Keratinocyte (primary cell): ENCODE data around the gene IRF2BP1. TPM values are rescaled to one million over a fixed set of nuclear protein-coding genes. Genes with fewer than 3 reads are reported as not detected.

Source experiments
- DNase-seq: peaks from one replicate; pipeline ENCODE4 v3.0.0-alpha.2; 2011; ENCODE audit warnings: low read depth, missing footprints, low spot score
- FAIRE-seq: peaks from 2 replicates; lab custom pipeline; 2011; peaks lifted over from hg19 to GRCh38; lab: Jason Lieb, UNC
- H2AFZ ChIP-seq: 2 replicates; pipeline ENCODE4 v1.6.0; 2012; ENCODE audit warnings: low read length, control low read depth, inconsistent platforms; ENCODE audit not compliant: control insufficient read depth
- H3K27ac ChIP-seq: 2 replicates; pipeline ENCODE4 v1.5.1; 2011; ENCODE audit warnings: low read length; ENCODE audit not compliant: control insufficient read depth, insufficient read depth
- H3K27me3 ChIP-seq: 3 replicates; pipeline ENCODE4 v1.6.0; 2011; ENCODE audit warnings: low read length; ENCODE audit not compliant: control insufficient read depth, insufficient read depth; ENCODE audit errors: extremely low read depth
- H3K36me3 ChIP-seq, 2 experiments: 2 replicates in 1 of 2; 3 replicates in 1 of 2; pipeline ENCODE4 v1.5.1; 2011; ENCODE audit warnings: low read length in 2 of 2, mild to moderate bottlenecking in 1 of 2; ENCODE audit not compliant: control insufficient read depth in 2 of 2, insufficient read depth in 2 of 2; ENCODE audit errors: extremely low read depth in 1 of 2
- H3K4me1 ChIP-seq: 3 replicates; pipeline ENCODE4 v1.5.1; 2011; ENCODE audit warnings: low read length; ENCODE audit not compliant: control insufficient read depth, insufficient read depth; ENCODE audit errors: extremely low read depth
- H3K4me2 ChIP-seq: 3 replicates; pipeline ENCODE4 v1.6.0; 2011; ENCODE audit warnings: low read depth, low read length; ENCODE audit not compliant: control insufficient read depth, insufficient read depth; ENCODE audit errors: extremely low read depth
- H3K4me3 ChIP-seq, 3 experiments: fragments of 200-600 bp in 1 of 3; sonication (generic) in 1 of 3; 2 replicates in 2 of 3; 3 replicates in 1 of 3; pipeline ENCODE4 v1.5.1; 2011 to 2016; ENCODE audit warnings: low read length in 3 of 3, mild to moderate bottlenecking in 3 of 3, control low read depth in 2 of 3, inconsistent platforms in 1 of 3, low read depth in 1 of 3, mixed read lengths in 1 of 3, mixed run types in 1 of 3, moderate library complexity in 1 of 3; ENCODE audit not compliant: control insufficient read depth in 2 of 3, insufficient read depth in 2 of 3; ENCODE audit errors: extremely low read depth in 1 of 3
- H3K79me2 ChIP-seq: 2 replicates; pipeline ENCODE4 v1.6.0; 2012; ENCODE audit warnings: low read length; ENCODE audit not compliant: control insufficient read depth, insufficient read depth
- H3K9ac ChIP-seq: 3 replicates; pipeline ENCODE4 v1.6.0; 2011; ENCODE audit warnings: low read length; ENCODE audit not compliant: control insufficient read depth, insufficient read depth; ENCODE audit errors: extremely low read depth
- H3K9me1 ChIP-seq: 3 replicates; pipeline ENCODE4 v1.6.0; 2011; ENCODE audit warnings: low read length; ENCODE audit not compliant: control insufficient read depth, insufficient read depth; ENCODE audit errors: extremely low read depth
- H3K9me3 ChIP-seq: 2 replicates; pipeline ENCODE4 v1.5.1; 2012; ENCODE audit warnings: low read depth, low read length; ENCODE audit not compliant: control insufficient read depth
- H4K20me1 ChIP-seq: 3 replicates; pipeline ENCODE4 v1.6.0; 2011; ENCODE audit warnings: low read length; ENCODE audit not compliant: control insufficient read depth, insufficient read depth; ENCODE audit errors: extremely low read depth
- EZH2 ChIP-seq: IDR thresholded peaks from one replicate; pipeline ENCODE4 v1.6.1; 2012; ENCODE audit warnings: inconsistent platforms, mild to moderate bottlenecking, low read length, moderate library complexity
- dilution Hi-C: fragments of 300-500 bp; cut with MboI; formaldehyde crosslinking; loops from one replicate; pipeline ENCODE4 v1.7.0; 2020; ENCODE audit warnings: low sequenced_read_pairs; ENCODE audit not compliant: extremely low pct_ligation_motif_present
- polyA plus RNA-seq, 5 experiments: library from polyadenylated mRNA; depleted of rRNA in 3 of 5; stranded (reverse) in 3 of 5; stranded (forward) in 1 of 5; unstranded in 1 of 5; fragments of >200 nt; gene quantifications; 1 replicate in 1 of 5; 2 replicates in 3 of 5; 3 replicates in 1 of 5; pipeline versions ENCODE4 v1.2.1 to v1.2.3, GENCODE V29; 2011 to 2012; ENCODE audit warnings: missing spikeins in 2 of 5, low read depth in 1 of 5, low replicate concordance in 1 of 5
- TF ChIP-seq, protein P1 (sequence below), 3 experiments: IDR thresholded peaks in 1 of 3; conservative IDR thresholded peaks in 1 of 3; optimal IDR thresholded peaks in 1 of 3; 2 replicates in 2 of 3; 3 replicates in 1 of 3; pipeline versions ENCODE3 to v1.5.1; 2011; ENCODE audit warnings: low read length in 3 of 3, mild to moderate bottlenecking in 3 of 3, moderate library complexity in 2 of 3, control low read depth in 1 of 3, inconsistent platforms in 1 of 3; ENCODE audit not compliant: insufficient read depth in 2 of 3; ENCODE audit errors: extremely low read depth in 1 of 3

Gene IRF2BP1
- polyA plus RNA-seq, 1 donor (not counting 4 experiments of a cell fraction or from before 2014, with no cell fraction given), result 1.7 TPM

DNA sequence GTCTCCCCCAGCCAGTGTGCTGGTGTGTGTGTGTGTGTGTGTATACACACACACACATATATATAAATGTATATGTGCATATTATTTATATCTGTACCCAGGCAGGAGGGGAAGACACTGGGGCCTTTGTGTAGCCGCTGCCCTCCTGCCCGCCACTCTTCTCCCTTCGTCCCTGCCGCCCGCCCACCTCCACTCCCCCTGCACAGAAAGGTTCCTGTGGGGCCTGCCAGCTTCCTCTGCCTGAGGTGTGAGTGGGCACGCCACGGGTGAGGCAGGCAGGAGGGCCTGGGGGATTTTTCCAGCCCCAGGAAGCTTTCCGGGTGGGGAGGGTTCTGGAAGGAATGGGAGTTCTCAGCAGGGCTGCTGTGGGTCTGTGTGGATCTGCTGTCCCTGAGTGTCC, 6.9 kb downstream of the IRF2BP1 start:
- Histone ChIP-seq H3K4me1 (peaks cover 8% of the 10 kb centered on the region), H3K27me3 (peaks cover 23% of the 10 kb centered on the region), H4K20me1 (no peaks in the 10 kb centered on the region), H2AFZ (no peak overlapping the region), H3K4me2 (no peak overlapping the region), H3K79me2 (no peaks in the 10 kb centered on the region), H3K27ac (no peak overlapping the region), H3K4me3 (no peak overlapping the region), H3K36me3 (no peaks in the 10 kb centered on the region), H3K9ac (no peak overlapping the region), H3K9me1 (no peaks in the 10 kb centered on the region), H3K9me3 (no peaks in the 10 kb centered on the region)
- FAIRE-seq, result no peak
- dilution Hi-C loops, result no loop called here
- no peak for DNase-seq
- no peak for TF ChIP-seq EZH2
- TF ChIP-seq, protein P1, sequence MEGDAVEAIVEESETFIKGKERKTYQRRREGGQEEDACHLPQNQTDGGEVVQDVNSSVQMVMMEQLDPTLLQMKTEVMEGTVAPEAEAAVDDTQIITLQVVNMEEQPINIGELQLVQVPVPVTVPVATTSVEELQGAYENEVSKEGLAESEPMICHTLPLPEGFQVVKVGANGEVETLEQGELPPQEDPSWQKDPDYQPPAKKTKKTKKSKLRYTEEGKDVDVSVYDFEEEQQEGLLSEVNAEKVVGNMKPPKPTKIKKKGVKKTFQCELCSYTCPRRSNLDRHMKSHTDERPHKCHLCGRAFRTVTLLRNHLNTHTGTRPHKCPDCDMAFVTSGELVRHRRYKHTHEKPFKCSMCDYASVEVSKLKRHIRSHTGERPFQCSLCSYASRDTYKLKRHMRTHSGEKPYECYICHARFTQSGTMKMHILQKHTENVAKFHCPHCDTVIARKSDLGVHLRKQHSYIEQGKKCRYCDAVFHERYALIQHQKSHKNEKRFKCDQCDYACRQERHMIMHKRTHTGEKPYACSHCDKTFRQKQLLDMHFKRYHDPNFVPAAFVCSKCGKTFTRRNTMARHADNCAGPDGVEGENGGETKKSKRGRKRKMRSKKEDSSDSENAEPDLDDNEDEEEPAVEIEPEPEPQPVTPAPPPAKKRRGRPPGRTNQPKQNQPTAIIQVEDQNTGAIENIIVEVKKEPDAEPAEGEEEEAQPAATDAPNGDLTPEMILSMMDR (optimal IDR thresholded peaks at IDR 0.05 in 1 of 3, IDR thresholded peaks at IDR 0.05 in 1 of 3, conservative IDR thresholded peaks at IDR 0.05 in 1 of 3; ENCODE audit: extremely low read depth in 1 of 3, insufficient read depth in 2 of 3, low read length in 3 of 3), result no peak

- DNase-seq, result no peak
- H3K9ac ChIP-seq, result no peak overlapping the region
- TF ChIP-seq, protein P1 (optimal IDR thresholded peaks at IDR 0.05 in 1 of 3, IDR thresholded peaks at IDR 0.05 in 1 of 3, conservative IDR thresholded peaks at IDR 0.05 in 1 of 3; ENCODE audit: extremely low read depth in 1 of 3, insufficient read depth in 2 of 3, low read length in 3 of 3), result no peak
- no peak for TF ChIP-seq EZH2
- H3K9me3 ChIP-seq, result no peaks in the 10 kb centered on the region
- no peak overlapping the region for H3K4me3 ChIP-seq
- H3K9me1 ChIP-seq, result no peaks in the 10 kb centered on the region
- H4K20me1 ChIP-seq, result no peaks in the 10 kb centered on the region
- no peak overlapping the region for H2AFZ ChIP-seq
- no peak overlapping the region for H3K4me2 ChIP-seq
- no peak overlapping the region for H3K27ac ChIP-seq
- H3K27me3 ChIP-seq, result peaks cover 23% of the 10 kb centered on the region
- no peaks in the 10 kb centered on the region for H3K79me2 ChIP-seq
- no peaks in the 10 kb centered on the region for H3K36me3 ChIP-seq
- H3K4me1 ChIP-seq, result peaks cover 7% of the 10 kb centered on the region
- dilution Hi-C loops, result no loop called here
- FAIRE-seq, result no peak
Observed at GRCh38 chr19:45878043-45878794, 7.7 kb downstream of the IRF2BP1 start.
